Measurements from ENCODE around the gene PLEKHG4B. TPM values are rescaled to one million over a fixed set of nuclear protein-coding genes. Genes with fewer than 3 reads are reported as not detected.
"Not testable (repeated sequence)": the region's sequence is repeated elsewhere in the genome, so short reads cannot be mapped to it uniquely, and the experiment has no call there.

Gene PLEKHG4B
- total RNA-seq, 1 experiment from 2014 or later, result 1.2 TPM

DNA sequence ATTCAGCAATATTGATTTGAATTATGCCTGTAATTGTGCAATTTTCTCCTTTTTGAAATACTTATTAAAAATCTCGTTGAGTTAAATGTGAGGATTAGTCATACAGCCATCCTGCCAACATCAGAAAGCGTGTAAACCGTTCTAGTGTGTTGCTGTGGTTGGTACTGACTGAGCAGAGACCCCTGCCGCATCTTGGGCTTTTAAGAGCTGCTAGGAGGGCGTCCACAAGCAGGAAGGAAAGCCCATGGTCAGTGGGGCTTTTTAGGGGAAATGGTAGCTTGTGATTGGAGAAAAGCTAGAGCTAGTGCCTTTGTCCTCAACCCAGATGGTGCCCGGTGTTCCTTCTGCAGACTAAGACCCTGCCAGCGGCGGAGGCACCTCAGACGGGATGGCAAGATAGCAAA is 127.5 kb downstream of the PLEKHG4B start:
- BruUV-seq (replicated peaks), result TSS peak; percentile 36
- ChIA-PET POLR2A (ENCODE audit: unreplicated experiment) (no interaction called here), CTCF (interaction anchor here (1.9 kb wide), 1 partner anchor 31 kb away, joined by 12 read pairs; no protein-coding TSS in a partner anchor)
- Histone ChIP-seq H4K20me1 (ENCODE audit: low read length) (peaks cover 43% of the 10 kb centered on the region), H3K4me3 (ENCODE audit: low read length) (peak overlapping the region; percentile 93), H3K27me3 (ENCODE audit: low read length) (no peaks in the 10 kb centered on the region), H3K9me2 (replicated peaks; ENCODE audit: low read length) (no peaks in the 10 kb centered on the region), H3K9me3 (ENCODE audit: low read length) (no peaks in the 10 kb centered on the region), H2AFZ (ENCODE audit: low read length) (no peak overlapping the region), H3K4me2 (ENCODE audit: low read length) (peak overlapping the region; percentile 95), H3K27ac (ENCODE audit: low read length) (peak overlapping the region; percentile 66), H3K79me2 (ENCODE audit: low read length) (peaks cover 82% of the 10 kb centered on the region), H3K4me1 (ENCODE audit: insufficient read depth, low read length) (peaks cover 43% of the 10 kb centered on the region), H3K9ac (ENCODE audit: low read length) (peak overlapping the region; percentile 99), H3F3A (ENCODE audit: low read length, unreplicated experiment) (no peaks in the 10 kb centered on the region), H3K36me3 (ENCODE audit: low read depth, low read length) (peaks cover 9% of the 10 kb centered on the region; the same call in 1 of the 2 replicates)
- intact Hi-C loops (cut with micrococcal nuclease), result no loop called here
- DNase-seq, result peak; percentile 45
- TF ChIP-seq EZH2phosphoT487 (IDR thresholded peaks at IDR 0.05; ENCODE audit: borderline replicate concordance, low read length), result no peak
- no peak for TF ChIP-seq EZH2 (IDR thresholded peaks at IDR 0.05; ENCODE audit: low read length, unreplicated experiment)
- TF ChIP-seq, protein P1, sequence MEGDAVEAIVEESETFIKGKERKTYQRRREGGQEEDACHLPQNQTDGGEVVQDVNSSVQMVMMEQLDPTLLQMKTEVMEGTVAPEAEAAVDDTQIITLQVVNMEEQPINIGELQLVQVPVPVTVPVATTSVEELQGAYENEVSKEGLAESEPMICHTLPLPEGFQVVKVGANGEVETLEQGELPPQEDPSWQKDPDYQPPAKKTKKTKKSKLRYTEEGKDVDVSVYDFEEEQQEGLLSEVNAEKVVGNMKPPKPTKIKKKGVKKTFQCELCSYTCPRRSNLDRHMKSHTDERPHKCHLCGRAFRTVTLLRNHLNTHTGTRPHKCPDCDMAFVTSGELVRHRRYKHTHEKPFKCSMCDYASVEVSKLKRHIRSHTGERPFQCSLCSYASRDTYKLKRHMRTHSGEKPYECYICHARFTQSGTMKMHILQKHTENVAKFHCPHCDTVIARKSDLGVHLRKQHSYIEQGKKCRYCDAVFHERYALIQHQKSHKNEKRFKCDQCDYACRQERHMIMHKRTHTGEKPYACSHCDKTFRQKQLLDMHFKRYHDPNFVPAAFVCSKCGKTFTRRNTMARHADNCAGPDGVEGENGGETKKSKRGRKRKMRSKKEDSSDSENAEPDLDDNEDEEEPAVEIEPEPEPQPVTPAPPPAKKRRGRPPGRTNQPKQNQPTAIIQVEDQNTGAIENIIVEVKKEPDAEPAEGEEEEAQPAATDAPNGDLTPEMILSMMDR (conservative IDR thresholded peaks at IDR 0.05; ENCODE audit: low read depth, low read length), result no peak
- peak; percentile 18; the same call in 1 of the 2 replicates for ATAC-seq

DNA sequence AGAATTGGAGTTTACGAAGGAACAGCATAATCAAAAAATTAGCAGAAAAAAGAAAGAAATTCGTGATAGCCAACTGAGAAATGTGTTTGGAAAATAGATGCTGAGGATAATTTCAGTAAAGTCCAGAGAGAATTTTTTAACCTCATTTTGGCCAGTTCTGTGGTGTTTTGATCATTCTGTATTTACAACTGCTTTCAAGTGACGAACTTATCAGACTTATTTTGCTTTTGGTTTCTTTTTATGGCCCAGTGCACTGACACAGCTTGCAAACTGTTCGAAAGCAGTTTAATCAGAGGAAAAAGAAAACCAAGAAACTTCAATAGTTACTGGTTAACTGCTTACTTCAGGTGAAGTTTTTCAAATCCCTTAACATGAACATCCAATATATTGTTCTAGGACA is 128.0 kb downstream of the PLEKHG4B start:
- H3K79me2 ChIP-seq (ENCODE audit: low read length), result peaks cover 83% of the 10 kb centered on the region
- TF ChIP-seq EZH2 (IDR thresholded peaks at IDR 0.05; ENCODE audit: low read length, unreplicated experiment), result no peak
- H3K4me2 ChIP-seq (ENCODE audit: low read length), result peak overlapping the region; percentile 95
- H3K9me3 ChIP-seq (ENCODE audit: low read length), result no peaks in the 10 kb centered on the region
- no peaks in the 10 kb centered on the region for H3K9me2 ChIP-seq (replicated peaks; ENCODE audit: low read length)
- intact Hi-C loops (cut with micrococcal nuclease), result loop anchor here (5.0 kb wide), 1 partner anchor 52 kb away; the partner anchor contains the start of gene PDCD6
- H3K9ac ChIP-seq (ENCODE audit: low read length), result peak overlapping the region; percentile 99
- DNase-seq, result no peak
- H4K20me1 ChIP-seq (ENCODE audit: low read length), result peaks cover 43% of the 10 kb centered on the region
- no peaks in the 10 kb centered on the region for H3K27me3 ChIP-seq (ENCODE audit: low read length)
- H3K27ac ChIP-seq (ENCODE audit: low read length), result peak overlapping the region; percentile 66; the same call in 1 of the 2 replicates
- ChIA-PET CTCF (no interaction called here), POLR2A (ENCODE audit: unreplicated experiment) (no interaction called here)
- H3K4me1 ChIP-seq (ENCODE audit: insufficient read depth, low read length), result peaks cover 40% of the 10 kb centered on the region
- no peak for ATAC-seq
- H3K4me3 ChIP-seq (ENCODE audit: low read length), result peak overlapping the region; percentile 93
- no peaks in the 10 kb centered on the region for H3F3A ChIP-seq (ENCODE audit: low read length, unreplicated experiment)
- H3K36me3 ChIP-seq (ENCODE audit: low read depth, low read length), result peaks cover 14% of the 10 kb centered on the region
- no TSS peak for BruUV-seq (replicated peaks)
- no peak overlapping the region for H2AFZ ChIP-seq (ENCODE audit: low read length)

- BruUV-seq (replicated peaks); POLR2A ChIA-PET (ENCODE audit: unreplicated experiment): not testable (repeated sequence)
- intact Hi-C loops (cut with micrococcal nuclease), result loop anchor here (5.0 kb wide), 1 partner anchor 49 kb away; the partner anchor contains the start of gene PDCD6
These were observed 131.2 kb downstream of the PLEKHG4B start for GRCh38 chr5:222951-223715.

More at GRCh38 chr5:222951-223715, 131.2 kb downstream of the PLEKHG4B start:
- DNase-seq (peak; percentile 28), ATAC-seq (peak; percentile 16)
- H2AFZ ChIP-seq (ENCODE audit: low read length); H3F3A ChIP-seq (ENCODE audit: low read length, unreplicated experiment); H3K27me3 ChIP-seq (ENCODE audit: low read length); H3K9ac ChIP-seq (ENCODE audit: low read length); H3K9me3 ChIP-seq (ENCODE audit: low read length); CTCF ChIA-PET; H3K9me2 ChIP-seq (replicated peaks; ENCODE audit: low read length); H3K4me3 ChIP-seq (ENCODE audit: low read length): not testable (repeated sequence)
- H3K79me2 ChIP-seq (ENCODE audit: low read length), result peaks cover 78% of the 10 kb centered on the region
- H3K27ac ChIP-seq (ENCODE audit: low read length), result peak overlapping the region; percentile 41
- H3K36me3 ChIP-seq (ENCODE audit: low read depth, low read length), result peaks cover 36% of the 10 kb centered on the region
- peak overlapping the region; percentile 47; the same call in 1 of the 2 replicates for H3K4me2 ChIP-seq (ENCODE audit: low read length)
- H4K20me1 ChIP-seq (ENCODE audit: low read length), result peaks cover 43% of the 10 kb centered on the region
- H3K4me1 ChIP-seq (ENCODE audit: insufficient read depth, low read length), result peaks cover 34% of the 10 kb centered on the region
